Body of pancreas (tissue), 4 donors: ENCODE measurements around the gene EML4. TPM values are rescaled to one million over a fixed set of nuclear protein-coding genes. Genes with fewer than 3 reads are reported as not detected.
"Not testable (repeated sequence)": the region's sequence is repeated elsewhere in the genome, so short reads cannot be mapped to it uniquely, and the experiment has no call there.

Experiments
- ATAC-seq: fragments of 150-250 bp; one replicate; pipeline ENCODE4 v1.9.1; 2016
- DNase-seq, 4 donors: peaks; one replicate each; pipeline ENCODE4 v3.0.0-alpha.2; 2019
- H3K27ac ChIP-seq, 4 donors: fragments of 200-600 bp; sonication (generic); 1 replicate in 3 of 4; 2 replicates in 1 of 4; pipeline versions ENCODE4 v1.5.1 to v1.6.1; 2016 to 2019; ENCODE audit warnings: mild to moderate bottlenecking in 1 of 4, mixed read lengths in 1 of 4, moderate library complexity in 1 of 4
- H3K27me3 ChIP-seq, 2 donors: fragments of 200-600 bp; sonication (generic); one replicate each; pipeline ENCODE4 v1.6.0; 2016; ENCODE audit warnings: mild to moderate bottlenecking in 1 of 2
- H3K36me3 ChIP-seq, 2 donors: fragments of 200-600 bp; sonication (generic); replicated peaks in 1 of 2; 2 replicates each; pipeline ENCODE4 v1.5.1; 2016; ENCODE audit warnings: low read depth in 2 of 2; ENCODE audit not compliant: insufficient read depth in 1 of 2
- H3K4me1 ChIP-seq: fragments of 200-600 bp; sonication (generic); one replicate; pipeline ENCODE4 v1.6.0; 2016
- H3K4me3 ChIP-seq, 2 donors: fragments of 200-600 bp; sonication (generic); 1 replicate in 1 of 2; 2 replicates in 1 of 2; pipeline ENCODE4 v1.5.1; 2016 to 2019
- H3K9me3 ChIP-seq, 3 donors: fragments of 200-600 bp; sonication (generic); 1 replicate in 2 of 3; 2 replicates in 1 of 3; pipeline ENCODE4 v1.5.1; 2016
- CTCF ChIP-seq, 7 experiments: fragments of 450-650 bp in 4 of 7; fragments of 200-600 bp in 3 of 7; sonication (generic) in 3 of 7; IDR thresholded peaks; one replicate each; pipeline ENCODE4 v1.5.1; 2016 to 2019; ENCODE audit warnings: antibody characterized with exemption in 7 of 7
- POLR2A ChIP-seq, 3 donors: fragments of 450-650 bp; IDR thresholded peaks; one replicate each; pipeline ENCODE4 v1.6.1; 2016; ENCODE audit warnings: antibody characterized with exemption in 3 of 3, mild to moderate bottlenecking in 2 of 3
- WGBS, 2 donors: methylation state at CpG; one replicate each; pipeline ENCODE4 v1.1.5; 2017; 5-methylcytosine and 5-hydroxymethylcytosine counted together
- intact Hi-C: fragments of 100-400 bp; cut with DNase I; formaldehyde crosslinking; loops from one replicate; pipeline ENCODE4 v1.15.1; 2023
- total RNA-seq, 2 donors: library from RNA; depleted of rRNA; stranded (reverse); fragments of >200 nt; gene quantifications; one replicate each; pipeline ENCODE4 v1.1.0, GENCODE V29; 2016

EML4 gene
- total RNA-seq, 2 donors from 2014 or later, result 37.4 to 39.9 TPM

DNA sequence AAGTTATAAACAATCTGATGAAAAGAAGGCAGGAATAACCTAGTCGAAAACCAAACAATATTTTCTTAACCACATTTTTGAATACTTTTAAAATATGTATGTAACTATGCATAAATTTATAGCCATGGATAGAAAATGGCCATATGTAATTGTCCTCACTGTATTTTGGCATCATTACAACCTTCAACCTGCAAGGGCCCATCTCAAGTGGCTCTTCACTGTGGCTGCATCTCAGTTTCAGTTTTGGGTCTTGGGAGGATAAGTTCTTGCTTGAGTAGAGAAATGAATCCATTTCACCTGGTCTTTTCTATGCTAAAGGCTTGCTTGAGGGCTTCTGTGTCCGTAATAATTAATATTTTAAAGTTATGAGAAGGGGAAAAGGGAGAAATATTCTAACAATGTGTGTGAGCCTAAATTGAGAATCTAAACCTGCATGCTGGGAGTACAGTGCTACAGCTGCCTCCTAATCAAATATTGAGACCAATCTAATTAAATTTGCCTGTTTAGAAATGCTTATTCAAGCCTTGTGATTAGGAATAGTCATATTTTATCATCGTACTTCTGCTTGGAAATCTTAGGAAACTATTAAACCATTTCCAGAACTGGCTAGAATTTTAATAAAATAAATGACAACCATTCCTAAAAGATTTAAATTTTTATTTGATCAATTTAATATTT is 92.5 kb downstream of the EML4 start:
- WGBS, 2 donors, result 92 to 94% methylated on average over 3 of the region's 3 CpGs
- DNase-seq (no peak), ATAC-seq (no peak)
- no peaks in the 10 kb centered on the region for H3K4me1 ChIP-seq
- H3K27me3 ChIP-seq, result no peaks in the 10 kb centered on the region
- H3K9me3 ChIP-seq, result no peaks in the 10 kb centered on the region
- H3K4me3 ChIP-seq, result no peak overlapping the region
- TF ChIP-seq CTCF (IDR thresholded peaks at IDR 0.05), result no peak
- no peak for TF ChIP-seq POLR2A (IDR thresholded peaks at IDR 0.05)
- intact Hi-C loops, result no loop called here
- no peak overlapping the region for H3K27ac ChIP-seq
- peaks cover 0 to 3% of the 10 kb centered on the region in 2 donors for H3K36me3 ChIP-seq

GRCh38 chr2:42266236-42266635 is 97.1 kb downstream of the EML4 start:
- ATAC-seq, result no peak
- DNase-seq, result no peak
- Histone ChIP-seq H3K27me3 (no peaks in the 10 kb centered on the region), H3K9me3 (no peaks in the 10 kb centered on the region), H3K36me3 (no peaks in the 10 kb centered on the region), H3K4me1 (no peaks in the 10 kb centered on the region), H3K27ac (no peak overlapping the region), H3K4me3 (no peak overlapping the region)
- intact Hi-C loops, result no loop called here
- WGBS, 2 donors, result 97 to 98% methylated on average over 4 of the region's 4 CpGs
- TF ChIP-seq CTCF (IDR thresholded peaks at IDR 0.05) (no peak), POLR2A (IDR thresholded peaks at IDR 0.05) (no peak)

- intact Hi-C loops, result no loop called here
- H3K36me3 ChIP-seq, result no peaks in the 10 kb centered on the region
- no peaks in the 10 kb centered on the region for H3K27me3 ChIP-seq
- no peak for DNase-seq
- 57 to 100% methylated on average over 1 of the region's 1 CpG for WGBS, 2 donors
- TF ChIP-seq CTCF (IDR thresholded peaks at IDR 0.05) (no peak), POLR2A (IDR thresholded peaks at IDR 0.05) (no peak)
- no peak overlapping the region for H3K4me3 ChIP-seq
- ATAC-seq, result no peak
- H3K4me1 ChIP-seq, result no peaks in the 10 kb centered on the region
- H3K9me3 ChIP-seq, result no peaks in the 10 kb centered on the region
- no peak overlapping the region for H3K27ac ChIP-seq
Observed at GRCh38 chr2:42267530-42267929, 98.4 kb downstream of the EML4 start.

DNA sequence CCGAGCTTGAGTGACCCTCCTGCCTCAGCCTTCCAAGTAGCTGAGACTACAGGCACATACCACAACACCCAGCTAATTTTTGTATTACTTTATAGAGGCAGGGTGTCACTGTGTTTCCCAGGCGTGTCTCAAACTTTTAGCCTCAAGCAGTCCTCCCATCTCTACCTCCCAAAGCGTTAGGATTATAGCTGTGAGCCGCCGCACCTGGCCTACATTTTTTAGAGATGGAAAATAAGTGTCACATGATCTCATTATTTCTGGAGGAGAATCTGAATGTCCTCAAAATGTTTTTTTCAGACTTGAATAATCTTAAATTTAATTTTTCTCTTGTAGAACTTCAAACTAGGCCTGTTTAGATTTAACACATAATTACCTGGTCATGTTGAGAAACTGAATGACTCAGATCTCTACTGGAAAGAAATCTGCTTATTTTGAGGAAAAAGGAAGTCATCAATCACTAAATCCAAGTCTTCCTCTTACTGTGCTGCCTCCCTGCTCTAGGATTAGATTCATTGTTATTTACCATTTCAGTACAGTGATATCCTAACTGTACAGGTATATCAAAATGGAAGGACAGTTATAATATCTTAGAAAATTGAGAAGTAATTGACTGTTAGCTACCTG is 99.5 kb downstream of the EML4 start:
- ATAC-seq (no peak), DNase-seq (no peak)
- TF ChIP-seq CTCF (IDR thresholded peaks at IDR 0.05) (no peak), POLR2A (IDR thresholded peaks at IDR 0.05) (no peak)
- 90 to 100% methylated on average over 5 of the region's 5 CpGs for WGBS, 2 donors
- H3K4me3 ChIP-seq, result no peak overlapping the region
- H3K27me3 ChIP-seq, result no peaks in the 10 kb centered on the region
- H3K36me3 ChIP-seq, result no peaks in the 10 kb centered on the region
- no peaks in the 10 kb centered on the region for H3K4me1 ChIP-seq
- no peaks in the 10 kb centered on the region for H3K9me3 ChIP-seq
- intact Hi-C loops, result no loop called here
- no peak overlapping the region for H3K27ac ChIP-seq

DNA sequence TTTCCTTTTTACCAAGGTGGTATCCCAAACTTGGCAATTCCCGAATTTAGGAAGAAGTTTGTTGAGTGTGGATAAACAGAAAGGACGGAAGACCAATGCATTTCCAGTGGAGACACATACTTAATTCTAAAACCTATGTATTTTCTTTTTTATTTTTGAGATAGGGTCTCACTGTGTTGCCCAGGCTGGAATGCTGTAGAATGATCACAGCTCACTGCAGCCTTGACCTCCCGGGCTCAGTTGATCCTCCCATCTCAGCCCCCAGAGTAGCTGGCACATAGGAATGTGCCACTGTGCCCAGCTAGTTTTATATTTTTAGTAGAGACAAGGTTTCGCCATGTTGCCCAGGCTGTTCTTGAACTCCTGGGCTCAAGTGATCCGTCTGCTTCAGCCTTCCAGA is 101.6 kb downstream of the EML4 start:
- intact Hi-C loops, result no loop called here
- 94 to 98% methylated on average over 5 of the region's 5 CpGs for WGBS, 2 donors
- DNase-seq (no peak), ATAC-seq (no peak)
- H3K27me3 ChIP-seq, result no peaks in the 10 kb centered on the region
- H3K9me3 ChIP-seq, result no peaks in the 10 kb centered on the region
- H3K36me3 ChIP-seq, result no peaks in the 10 kb centered on the region
- no peak for TF ChIP-seq POLR2A (IDR thresholded peaks at IDR 0.05)
- no peak for TF ChIP-seq CTCF (IDR thresholded peaks at IDR 0.05)
- no peaks in the 10 kb centered on the region for H3K4me1 ChIP-seq
- H3K27ac ChIP-seq, result no peak overlapping the region
- H3K4me3 ChIP-seq, result no peak overlapping the region

DNA sequence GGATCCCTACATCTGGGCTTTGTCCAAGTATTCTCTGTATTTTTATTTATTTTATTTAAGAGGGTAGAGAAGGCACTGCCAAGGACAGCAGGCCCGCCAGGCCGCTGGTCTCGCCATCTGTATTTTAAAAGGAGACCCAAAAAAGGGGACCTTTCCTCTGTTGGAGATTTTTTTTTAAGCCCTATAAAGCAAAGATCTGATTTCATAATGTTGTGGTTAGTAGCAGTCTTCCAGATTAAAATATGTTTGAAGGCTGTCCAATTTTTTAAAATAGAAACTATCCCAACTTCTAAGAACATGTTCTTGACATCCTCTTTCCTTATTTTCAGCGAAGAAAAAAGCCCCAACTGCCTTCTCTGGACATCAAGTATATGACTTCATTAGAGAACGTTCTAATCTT is 102.1 kb downstream of the EML4 start:
- H3K9me3 ChIP-seq, H3K27me3 ChIP-seq, H3K4me3 ChIP-seq, intact Hi-C loops, ATAC-seq, H3K4me1 ChIP-seq, DNase-seq, H3K36me3 ChIP-seq, H3K27ac ChIP-seq: not testable (repeated sequence)
- 72 to 92% methylated on average over 5 of the region's 5 CpGs for WGBS, 2 donors
